GM23248 (cell line): Measurements from ENCODE around the gene NOTCH1.

Experiments used
- EZH2 ChIP-seq: fragments of 200-600 bp; sonication (generic); IDR thresholded peaks from 2 replicates; pipeline ENCODE4 v1.6.1; 2018; ENCODE audit warnings: antibody characterized with exemption, mild to moderate bottlenecking; ENCODE audit not compliant: insufficient read depth, poor library complexity, severe bottlenecking
- EZH2phosphoT487 ChIP-seq: fragments of 200-600 bp; sonication (generic); IDR thresholded peaks from 2 replicates; pipeline ENCODE4 v1.6.1; 2018; ENCODE audit warnings: antibody characterized with exemption, moderate library complexity, mild to moderate bottlenecking, low read depth; ENCODE audit not compliant: insufficient read depth

GRCh38 chr9:136506425-136506824 lies 39.4 kb downstream of the NOTCH1 start:
- TF ChIP-seq EZH2 (no peak), EZH2phosphoT487 (no peak)
